ENCODE measurements around the gene ESRRG.
"Not testable (repeated sequence)": the region's sequence is repeated elsewhere in the genome, so short reads cannot be mapped to it uniquely, and the experiment has no call there.

GRCh38 chr1:216704065-216704464 is 19.2 kb downstream of the ESRRG start:
- not testable (repeated sequence) for TF ChIP-seq CTCF (IDR thresholded peaks at IDR 0.05; ENCODE audit: poor library complexity, severe bottlenecking); REST (IDR thresholded peaks at IDR 0.05; ENCODE audit: borderline replicate concordance); RAD21 (conservative IDR thresholded peaks at IDR 0.05); POLR2AphosphoS5 (IDR thresholded peaks at IDR 0.05); EZH2 (IDR thresholded peaks at IDR 0.05; ENCODE audit: borderline replicate concordance, insufficient read depth, low read length, poor library complexity, severe bottlenecking); SMC3 (conservative IDR thresholded peaks at IDR 0.05; ENCODE audit: poor library complexity); TAF1 (IDR thresholded peaks at IDR 0.05; ENCODE audit: low read depth); EP300 (conservative IDR thresholded peaks at IDR 0.05; ENCODE audit: poor library complexity, severe bottlenecking); MXI1 (conservative IDR thresholded peaks at IDR 0.05; ENCODE audit: poor library complexity, severe bottlenecking)
